EL (cell line): ENCODE data around the gene GRPEL1.

Experiments
- DNase-seq: peaks from one replicate; pipeline ENCODE4 v3.0.0-alpha.2; 2016

GRPEL1 gene

DNA sequence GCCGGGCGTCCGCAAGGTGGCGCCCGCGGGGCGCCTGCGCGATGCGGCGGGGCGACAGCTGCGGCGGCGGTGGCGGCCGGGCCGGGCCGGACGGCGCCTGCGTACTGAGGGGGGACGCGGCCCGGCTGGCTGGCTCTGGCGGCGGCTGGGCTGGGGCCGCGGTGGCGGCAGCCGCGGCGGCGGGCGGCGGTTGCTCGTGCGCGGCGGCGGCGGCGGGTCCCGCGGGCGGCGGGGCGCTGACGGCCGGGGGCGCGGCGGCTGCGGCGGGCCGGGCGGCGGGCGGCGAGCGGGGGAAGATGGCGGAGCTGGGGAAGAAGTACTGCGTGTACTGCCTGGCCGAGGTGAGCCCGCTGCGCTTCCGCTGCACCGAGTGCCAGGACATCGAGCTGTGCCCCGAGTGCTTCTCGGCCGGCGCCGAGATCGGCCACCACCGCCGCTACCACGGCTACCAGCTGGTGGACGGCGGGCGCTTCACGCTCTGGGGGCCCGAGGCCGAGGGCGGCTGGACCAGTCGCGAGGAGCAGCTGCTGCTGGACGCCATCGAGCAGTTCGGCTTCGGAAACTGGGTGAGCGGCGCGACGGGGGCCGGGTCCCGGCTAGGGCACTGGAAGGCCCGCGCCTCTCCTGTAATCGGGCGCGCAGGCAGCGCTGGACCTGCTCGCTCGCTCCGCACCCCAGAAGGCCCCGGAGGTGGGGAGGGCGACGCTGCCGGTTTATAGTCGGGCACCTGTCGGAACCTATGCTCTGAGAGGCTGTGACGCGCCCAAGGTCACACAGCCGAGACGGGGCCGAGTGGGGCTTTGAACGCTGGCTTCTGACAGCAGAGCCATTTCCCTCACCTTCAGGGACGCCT lies 24.4 kb downstream of the GRPEL1 start, which contains the start of gene TADA2B:
TADA2B (plus strand) TSS at position 89 of the 853 bp plus-strand sequence; CDS start at position 297, 208 bp downstream.
- DNase-seq = peak; percentile 45

DNA sequence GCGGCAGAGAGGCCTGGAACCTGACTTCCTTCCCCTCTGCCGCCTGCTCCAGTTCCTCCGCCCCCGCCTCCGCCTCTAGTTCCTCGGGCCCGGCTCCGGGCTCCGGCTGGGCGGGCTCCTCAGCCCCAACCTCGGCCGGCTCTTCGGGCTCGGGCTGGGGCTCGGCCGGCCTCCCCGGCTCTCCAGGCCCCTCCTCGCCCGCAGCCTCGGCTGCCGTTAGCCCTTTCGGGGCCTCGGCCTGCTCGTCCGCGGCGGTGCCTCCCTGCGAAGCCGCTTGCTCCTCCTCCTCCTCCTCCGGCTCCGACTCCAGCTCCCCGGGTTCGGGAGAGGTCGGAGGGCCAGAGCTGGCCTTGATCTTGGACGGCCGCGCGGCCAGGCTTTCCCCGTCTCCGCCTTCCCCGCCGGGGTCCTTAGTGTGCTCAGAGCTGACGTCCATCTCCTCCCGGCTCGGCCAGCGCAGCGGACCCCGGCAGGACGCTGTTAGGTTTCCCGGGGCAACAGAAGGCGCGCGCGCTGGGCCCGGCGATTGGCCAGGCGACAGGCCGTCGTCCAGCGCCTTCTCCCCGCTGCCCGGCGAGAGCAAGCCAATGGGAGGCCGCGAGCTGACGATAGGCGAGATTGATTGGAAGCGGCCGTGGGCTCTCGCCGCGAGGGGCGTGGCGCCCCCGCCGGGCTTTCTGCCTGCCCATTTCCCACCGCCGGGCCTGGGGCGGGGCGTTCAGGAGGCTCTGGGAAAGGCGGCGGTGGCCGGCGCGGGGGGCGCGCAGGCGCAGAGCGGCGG lies 25.2 kb downstream of the GRPEL1 start:
- DNase-seq = peak; percentile 98

DNA sequence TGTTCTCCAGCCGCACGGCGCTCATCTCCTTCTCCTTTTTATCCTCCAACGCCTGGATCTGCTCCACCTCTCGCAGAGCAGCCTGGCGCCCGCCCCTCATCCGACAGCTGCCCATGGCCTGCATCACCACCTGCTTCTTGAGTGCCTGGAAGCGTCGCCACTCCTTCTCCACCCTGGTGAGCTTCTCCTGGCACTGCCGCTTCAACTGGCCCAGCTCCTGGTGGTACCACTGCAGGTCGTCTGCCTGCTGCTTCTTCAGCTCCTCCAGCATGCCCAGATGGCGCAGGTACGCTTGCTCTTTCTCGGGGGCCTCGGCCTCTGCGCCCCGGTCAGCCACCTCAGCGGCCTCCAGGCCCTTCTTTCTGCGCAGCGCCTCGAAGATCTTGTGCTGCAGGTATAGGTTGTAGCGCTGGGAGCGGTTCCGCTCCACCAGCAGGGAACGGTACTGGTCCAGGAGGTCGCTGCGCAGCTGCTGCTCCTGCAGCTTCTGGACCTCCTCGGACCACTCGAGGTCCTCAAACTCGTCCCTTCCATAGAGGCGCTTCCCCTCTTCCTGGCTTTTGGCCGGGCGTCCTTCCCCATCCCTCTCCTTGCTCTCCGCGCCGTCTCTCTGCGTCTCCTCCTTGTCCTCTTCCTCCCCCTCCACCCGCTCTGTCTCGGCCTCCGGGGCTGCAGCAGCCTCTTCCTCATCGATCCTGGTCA lies 25.9 kb downstream of the GRPEL1 start:
- no peak for DNase-seq

DNA sequence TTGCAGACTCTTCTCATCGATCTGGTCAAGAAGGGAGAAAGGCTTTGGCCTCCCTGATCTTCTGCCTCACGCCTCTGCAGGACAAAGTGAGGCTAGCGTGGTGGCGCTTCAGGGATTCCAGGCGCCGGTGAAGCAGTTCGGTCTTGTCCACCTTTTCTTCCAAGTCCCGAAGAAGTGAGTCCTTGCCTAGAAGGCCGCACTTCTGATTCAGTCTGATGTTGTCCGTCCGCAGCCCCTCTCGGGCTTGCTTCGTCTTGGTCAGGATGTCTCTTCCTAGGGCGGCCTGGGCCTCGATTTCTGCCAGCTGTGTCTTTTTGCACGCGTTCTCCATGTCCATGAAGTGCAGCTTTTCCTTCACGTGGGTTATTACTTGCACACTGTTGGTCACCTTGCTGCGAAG lies 26.6 kb downstream of the GRPEL1 start:
- no peak for DNase-seq

DNA sequence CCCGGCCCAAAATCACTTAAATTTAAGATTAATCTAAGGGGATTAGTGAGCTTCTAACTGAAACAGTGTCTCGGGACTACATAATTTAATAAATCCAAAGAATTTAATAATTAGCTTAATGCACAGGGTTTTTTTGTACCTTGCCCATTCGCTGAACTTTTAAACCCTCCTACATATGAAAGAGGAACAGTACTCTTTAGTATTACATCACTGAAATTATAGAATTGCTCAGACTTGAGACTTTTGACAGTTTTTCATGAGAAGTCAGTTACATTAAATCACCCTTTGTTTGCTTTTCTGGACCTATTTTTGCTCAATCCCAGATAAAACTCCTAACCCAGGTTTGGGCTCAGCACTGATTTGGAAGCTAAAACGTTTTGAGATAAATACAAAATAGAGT lies 27.1 kb downstream of the GRPEL1 start:
- no peak for DNase-seq

DNA sequence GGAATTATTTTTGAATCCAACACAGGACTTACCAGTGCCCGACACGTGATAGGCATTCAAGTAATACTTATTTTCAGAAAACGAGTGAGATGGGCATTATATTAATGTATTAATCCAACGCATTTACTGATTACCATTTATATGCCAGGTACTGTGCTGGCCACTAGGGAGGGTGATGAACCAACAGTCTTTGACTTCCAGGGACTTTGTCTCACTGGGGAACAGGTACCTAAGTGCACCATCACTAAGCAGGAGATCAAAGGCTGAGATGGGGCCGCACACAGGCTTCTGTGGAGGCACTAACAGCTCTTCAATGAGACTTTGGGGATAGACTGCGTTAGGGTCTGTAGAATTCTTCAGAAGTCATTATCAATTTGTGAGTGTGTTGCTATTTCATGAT lies 30.4 kb downstream of the GRPEL1 start:
- no peak for DNase-seq

DNA sequence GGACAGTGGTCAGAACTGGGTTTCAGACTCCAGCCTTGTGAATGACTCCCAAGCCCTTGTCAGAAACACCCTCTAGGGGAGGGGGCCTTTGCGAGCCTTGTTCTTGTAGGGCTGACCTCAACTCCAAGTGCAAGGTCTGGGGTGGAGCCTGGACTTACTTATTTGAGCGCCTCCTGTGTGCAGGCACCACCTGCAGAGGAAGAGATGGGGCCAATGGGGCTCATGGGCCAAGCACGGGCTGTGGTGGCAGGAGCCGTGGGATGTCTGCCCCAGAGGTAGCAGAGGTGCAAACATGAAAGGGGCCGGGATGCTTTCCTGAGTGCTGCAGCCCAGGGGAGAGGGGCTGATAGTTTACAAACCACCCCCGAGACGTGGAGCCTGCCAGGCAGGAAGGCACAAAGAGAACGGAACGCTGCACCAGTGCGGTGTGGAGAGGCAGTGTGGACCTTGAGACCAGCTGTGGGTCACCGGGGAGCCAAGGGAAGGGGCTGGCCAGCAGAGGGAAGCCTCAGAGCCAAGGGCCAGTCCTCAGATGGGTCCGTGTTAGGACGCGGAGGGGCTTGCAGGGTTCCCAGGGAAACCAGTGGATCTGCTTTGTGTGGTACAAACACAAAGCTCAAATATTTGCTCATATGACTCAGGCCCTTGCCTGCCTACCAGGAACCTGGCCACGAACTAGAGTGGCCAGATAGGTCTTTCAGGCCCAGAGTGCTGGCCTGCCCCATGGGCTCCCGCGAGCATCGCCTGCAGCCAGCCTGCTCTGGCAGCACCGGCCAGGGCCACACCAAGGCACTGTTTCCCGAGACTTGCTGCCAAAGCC lies 33.4 kb downstream of the GRPEL1 start:
- peak; percentile 63 for DNase-seq

DNA sequence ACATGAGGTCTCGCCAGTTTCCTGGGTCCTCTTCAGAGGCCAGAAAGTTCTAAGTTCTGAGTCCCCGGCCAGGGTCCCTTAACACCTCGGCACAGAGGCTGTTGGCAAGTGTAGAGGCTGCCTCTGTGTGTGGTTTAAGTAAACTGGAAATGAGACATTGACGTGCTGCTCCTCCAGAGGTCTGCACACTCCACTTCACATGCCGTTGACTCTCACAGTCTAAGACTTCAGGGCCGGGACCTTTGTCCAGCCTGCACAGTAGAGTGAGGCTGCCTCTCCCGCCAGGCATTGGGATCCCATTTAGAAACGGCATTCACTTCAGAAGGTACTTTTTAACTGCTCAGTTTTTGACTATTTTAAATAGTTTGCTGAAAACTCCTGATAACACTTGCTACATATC lies 35.3 kb downstream of the GRPEL1 start:
- DNase-seq = no peak

DNA sequence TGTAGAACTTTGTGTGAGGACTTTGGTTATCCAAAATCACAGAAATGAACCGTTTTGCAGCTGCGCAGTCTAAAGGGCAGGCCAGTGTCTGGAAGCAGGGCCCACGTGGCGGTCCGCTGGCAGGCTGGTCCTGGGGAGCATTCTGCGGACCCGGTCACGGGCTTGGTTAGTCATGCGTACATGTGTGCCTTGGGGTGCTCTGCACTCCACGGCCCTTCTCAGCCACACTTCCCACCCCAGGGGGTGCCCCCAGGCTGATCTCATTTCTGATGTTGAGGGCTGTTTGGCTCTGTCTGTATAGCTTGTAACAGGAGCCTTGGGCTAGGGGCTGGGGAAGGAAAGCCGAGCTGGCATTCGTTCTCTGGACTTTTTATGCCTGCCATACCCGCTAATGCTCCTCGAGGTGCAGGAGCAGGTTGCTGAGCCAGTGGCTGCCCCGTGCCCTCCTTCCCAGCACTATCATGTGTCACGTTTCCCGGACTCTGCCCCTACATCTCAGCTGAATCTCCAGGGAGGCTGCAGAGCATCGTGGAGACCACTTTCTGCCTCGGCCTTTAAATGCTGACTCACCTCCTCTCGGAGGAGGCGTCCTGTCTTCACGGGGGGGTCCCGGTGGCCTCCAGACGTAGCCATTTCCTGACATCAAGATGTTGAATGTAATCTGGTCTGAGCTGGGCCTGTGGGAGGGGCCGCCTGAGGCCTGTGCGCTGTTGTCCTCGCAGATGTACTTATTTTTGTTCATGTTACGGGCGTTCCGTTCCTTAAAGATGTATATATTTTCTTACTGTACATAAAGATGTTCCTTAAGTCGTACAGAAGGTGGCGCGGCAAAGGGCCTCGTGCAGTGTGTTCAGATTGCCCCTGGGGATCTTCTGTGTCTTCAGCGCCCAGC lies 36.1 kb downstream of the GRPEL1 start:
- no peak for DNase-seq

DNA sequence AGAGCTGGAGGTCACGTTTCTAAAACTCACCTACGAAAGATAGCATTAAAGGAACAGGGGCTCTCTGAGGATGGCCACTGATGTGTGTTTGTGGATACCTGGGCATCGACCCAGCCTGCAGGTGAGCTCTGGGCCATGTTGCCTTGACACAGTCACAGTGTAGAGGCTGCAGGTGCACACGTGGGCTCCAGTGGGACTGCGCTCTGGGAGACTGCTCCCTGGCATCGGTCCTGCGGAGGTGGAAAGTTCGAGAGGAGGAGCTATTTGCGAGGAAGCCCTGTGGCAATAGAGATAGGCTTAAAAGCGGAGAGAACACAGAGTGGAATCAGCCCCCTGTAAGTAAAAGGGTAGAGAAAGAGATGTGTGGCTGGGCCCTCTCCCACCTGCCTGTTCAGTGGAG lies 37.0 kb downstream of the GRPEL1 start:
- DNase-seq = no peak

DNA sequence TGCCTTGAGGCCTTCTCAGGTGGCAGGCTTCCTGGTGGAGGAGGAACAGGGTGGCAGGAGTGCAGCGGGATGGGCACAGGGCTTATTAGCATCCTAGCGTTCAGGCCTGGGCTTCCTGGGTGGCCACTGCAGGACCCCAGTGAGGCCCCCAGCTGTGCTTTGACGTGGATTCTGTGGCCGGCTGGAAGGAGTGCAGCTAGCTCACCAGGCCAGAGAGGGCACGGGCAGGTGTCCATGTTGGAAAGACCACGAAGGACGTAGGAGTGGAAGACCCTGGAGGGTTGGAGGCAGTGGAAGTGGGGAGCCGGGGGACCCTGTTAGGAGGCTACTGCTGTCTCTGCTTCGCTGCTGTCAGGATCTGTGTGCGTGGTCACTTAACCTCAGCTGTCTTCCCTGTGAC lies 37.9 kb downstream of the GRPEL1 start:
- DNase-seq = no peak

DNA sequence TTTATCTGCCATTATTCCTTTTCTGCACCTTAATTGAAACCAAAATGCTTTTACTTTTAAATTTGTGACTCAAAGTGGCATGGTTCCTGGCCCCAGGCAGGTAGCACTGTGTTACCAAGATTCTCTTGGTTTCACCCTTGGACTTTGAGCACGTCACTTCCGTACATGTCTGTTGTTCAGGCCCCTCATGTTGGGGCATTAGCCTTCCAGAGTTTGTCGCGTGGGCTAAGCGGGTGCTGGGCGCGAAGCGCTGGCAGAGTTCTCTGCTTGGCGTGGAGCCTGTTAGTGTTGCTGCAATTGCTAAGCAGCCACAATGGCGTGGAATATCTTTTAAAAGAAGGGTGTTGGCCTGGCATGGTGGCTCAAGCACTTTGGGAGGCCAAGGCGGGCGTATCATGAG lies 38.7 kb downstream of the GRPEL1 start:
- no peak for DNase-seq

DNA sequence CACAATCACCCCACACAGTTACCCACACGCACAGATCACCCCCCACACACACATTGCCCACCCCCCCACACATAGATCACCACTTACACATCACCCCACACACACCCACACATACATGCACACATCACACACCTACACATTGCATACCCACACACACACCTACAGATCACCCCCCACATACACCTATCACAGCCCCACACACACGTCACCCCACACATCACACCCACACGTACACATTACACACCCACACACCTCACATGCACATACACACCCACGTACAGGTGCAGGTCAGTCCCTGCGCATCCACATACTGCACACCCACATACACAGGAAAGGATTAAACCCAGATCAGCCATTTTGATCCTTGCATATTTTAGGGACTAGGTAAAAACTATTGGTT lies 40.0 kb downstream of the GRPEL1 start:
- DNase-seq = no peak

DNA sequence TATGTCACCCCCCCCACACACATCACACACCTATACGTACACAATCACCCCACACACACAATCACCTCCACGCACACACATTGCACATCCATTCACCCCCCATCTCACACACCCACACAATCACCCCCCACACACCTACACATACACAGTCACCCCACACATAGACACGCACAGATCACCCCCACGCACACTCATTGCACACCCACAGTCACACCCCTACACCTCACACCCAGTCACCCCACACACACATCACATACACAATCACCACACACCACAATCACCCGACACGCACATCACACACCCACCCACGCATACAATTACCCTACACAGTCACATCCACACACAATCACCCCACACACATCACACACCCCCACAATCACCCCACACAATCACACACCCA lies 40.6 kb downstream of the GRPEL1 start:
- DNase-seq = no peak

DNA sequence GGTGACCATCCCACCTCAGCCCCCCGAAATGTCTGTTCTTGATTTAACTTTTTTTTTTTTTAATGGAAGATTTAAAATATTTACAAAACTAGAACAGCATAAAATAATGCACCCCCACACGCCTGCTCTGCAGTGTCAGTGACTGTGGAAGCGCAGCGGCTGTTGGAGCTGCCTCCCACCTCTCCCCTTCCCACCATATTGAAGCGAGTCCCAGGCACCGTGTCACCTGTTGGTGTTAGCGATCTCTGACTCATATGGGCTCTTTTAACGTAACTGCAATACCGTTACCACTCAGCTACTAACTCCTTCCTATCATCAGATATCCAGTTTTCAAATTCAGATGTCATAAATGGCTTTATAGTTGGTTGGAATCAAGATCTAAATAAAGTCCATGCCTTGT lies 41.8 kb downstream of the GRPEL1 start:
- no peak for DNase-seq

DNA sequence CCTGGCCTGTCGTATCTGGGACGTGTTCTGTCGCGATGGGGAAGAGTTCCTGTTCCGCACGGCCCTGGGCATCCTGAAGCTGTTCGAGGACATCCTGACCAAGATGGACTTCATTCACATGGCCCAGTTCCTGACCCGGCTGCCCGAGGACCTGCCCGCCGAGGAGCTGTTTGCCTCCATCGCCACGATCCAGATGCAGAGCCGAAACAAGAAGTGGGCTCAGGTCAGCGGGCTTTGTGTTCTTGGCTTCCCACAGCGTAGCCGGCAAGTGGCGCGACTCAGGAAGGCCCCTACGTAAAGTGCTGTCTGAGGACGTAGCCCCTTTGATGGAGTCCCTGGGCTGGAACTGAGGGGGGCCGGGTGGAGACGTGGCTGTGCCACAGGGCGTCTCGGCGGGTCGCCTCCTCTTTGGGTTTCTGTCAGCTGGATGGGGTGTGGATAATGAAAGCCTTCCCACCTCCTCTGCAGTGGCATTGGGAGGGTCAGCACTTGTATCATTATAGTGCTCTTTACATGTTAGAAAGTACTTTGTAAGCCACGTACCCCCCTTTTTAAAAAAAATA lies 42.7 kb downstream of the GRPEL1 start:
- no peak for DNase-seq

DNA sequence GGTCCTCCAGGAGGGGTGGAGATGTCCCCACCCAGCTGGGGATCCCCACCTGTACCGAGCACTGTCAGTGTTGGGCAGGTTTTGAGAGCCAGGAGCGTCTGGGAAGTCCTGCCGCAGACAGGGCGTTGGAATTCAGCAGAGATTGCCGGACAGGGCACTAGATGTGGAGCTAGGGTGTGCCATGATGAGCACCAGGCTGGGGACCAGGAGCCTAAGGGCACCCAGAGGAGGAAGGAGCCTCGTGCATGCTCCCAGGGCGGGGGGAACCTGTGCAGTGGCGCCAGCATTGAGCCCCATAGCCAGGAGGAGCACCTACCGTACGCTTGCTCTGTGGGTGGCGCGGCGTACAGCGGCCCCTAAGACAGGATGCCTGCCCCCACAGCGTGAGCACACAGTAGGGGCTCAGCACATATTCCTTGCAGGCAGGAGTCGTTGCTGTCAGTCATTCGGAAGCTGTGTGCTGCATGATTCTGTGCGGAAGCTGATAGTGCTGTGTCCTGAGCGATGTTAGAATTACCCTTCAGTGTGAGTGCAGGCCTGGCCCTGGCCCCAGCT lies 43.5 kb downstream of the GRPEL1 start:
- DNase-seq = no peak

DNA sequence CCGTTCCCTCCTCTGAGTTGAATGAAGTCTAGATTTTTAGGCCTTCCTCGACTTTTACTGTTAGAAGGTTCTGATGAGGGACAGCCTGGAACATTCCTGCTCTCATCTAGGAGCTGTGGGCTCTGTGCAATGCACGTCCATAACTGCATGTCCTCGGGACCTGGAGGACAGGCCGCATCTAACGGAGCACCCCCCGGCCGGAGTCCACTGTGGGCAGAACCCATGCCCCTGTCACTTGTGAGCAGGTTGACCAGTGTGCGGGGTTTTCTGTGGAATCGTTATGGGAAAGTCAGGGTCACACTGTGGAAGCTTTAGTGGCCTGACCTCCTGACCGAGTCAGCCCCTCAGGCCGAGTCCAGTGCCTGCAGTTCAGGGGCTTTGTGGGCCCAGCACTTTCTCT lies 44.0 kb downstream of the GRPEL1 start:
- no peak for DNase-seq

DNA sequence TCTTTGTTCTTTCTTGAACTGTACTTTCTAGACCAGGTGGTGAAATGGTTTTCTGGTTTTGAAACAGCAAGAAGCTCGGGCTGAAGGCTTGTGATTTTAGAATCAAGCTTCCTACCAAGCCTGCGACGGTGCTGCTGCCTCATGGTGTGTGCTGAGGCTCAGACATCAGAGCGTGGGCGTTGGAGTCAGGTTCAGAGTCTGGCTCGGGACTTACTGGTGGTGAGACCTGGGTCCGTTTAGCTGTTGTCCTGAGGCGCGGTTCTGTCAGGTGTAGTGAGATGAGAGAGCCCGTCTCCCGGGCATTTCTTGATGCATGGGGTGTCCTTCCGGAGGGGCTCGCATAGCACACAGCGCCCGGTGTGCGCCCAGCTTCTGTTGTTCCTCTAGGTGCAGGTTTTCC lies 44.4 kb downstream of the GRPEL1 start:
- DNase-seq = no peak

DNA sequence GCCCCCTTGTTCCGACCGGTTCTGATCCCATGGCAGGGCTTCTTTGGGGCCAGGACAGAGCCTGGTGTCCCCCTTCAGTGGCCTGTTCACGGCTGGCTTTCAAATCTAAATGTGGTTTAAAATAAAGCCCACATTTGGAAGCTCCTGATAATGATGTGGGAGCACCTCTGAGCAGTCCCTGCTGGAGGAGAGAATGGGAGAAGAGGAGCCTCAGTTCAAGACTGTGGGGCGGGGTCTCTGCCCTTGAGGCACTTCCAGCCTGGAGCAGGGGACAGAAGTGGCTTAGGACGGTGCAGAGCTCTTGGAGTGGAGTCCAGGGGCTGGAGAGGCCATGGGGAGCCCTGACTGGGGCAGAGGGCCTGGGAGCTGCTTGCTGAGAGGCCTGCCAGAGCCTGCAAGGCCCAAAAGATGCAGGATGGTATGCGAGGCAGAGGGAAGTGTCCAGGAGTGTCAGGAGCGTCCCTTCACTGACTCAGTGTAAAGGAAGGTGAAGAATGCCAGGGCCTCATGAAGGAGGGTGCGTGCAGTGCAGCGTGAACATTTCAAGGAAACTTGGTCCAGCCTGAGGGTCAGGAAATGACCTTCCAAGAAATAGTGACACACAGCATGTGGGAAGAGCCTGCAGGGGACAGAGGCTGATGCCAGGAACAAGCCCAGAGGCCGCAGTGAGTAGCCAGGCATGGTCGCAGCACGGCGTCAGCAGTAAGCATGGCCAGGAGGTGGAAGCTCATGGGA lies 45.8 kb downstream of the GRPEL1 start:
- DNase-seq = peak; percentile 99
